ENCODE data around the gene MMAA. TPM values are rescaled to one million over a fixed set of nuclear protein-coding genes. Genes with fewer than 3 reads are reported as not detected.

MMAA gene
- total RNA-seq, 6 donors from 2014 or later = 2.1 to 11.7 (median 7.6) TPM

GRCh38 chr4:145709336-145709735 is 90.2 kb downstream of the MMAA start:
- Histone ChIP-seq H3K4me1 (no peaks in the 10 kb centered on the region), H3K36me3 (no peaks in the 10 kb centered on the region), H3K4me3 (no peak overlapping the region), H3K9me3 (peaks cover 0 to 13% (median 3%) of the 10 kb centered on the region in 4 donors), H3K27ac (no peak overlapping the region), H3K27me3 (no peaks in the 10 kb centered on the region)
- WGBS, 2 donors = 75 to 94% methylated on average over 1 of the region's 1 CpG
- DNase-seq (no peak), ATAC-seq (ENCODE audit: low FRiP score in 2 of 2) (no peak)
- TF ChIP-seq CTCF (IDR thresholded peaks at IDR 0.05) = no peak

Other genes with a start within 250 kb of the MMAA start
- 10 to 100 TPM in 5 of 6 donors, 1 to 10 TPM in 1; 7.2 to 39.8 (median 21.9) TPM for gene SMAD1, start 137.5 kb upstream of the MMAA start, total RNA-seq
- gene C4orf51, start 60.8 kb downstream of the MMAA start, total RNA-seq = not detected